Measurements from ENCODE around the gene PBX3. TPM values are rescaled to one million over a fixed set of nuclear protein-coding genes. Genes with fewer than 3 reads are reported as not detected.

PBX3 gene
- polyA plus RNA-seq, 1 donor (not counting 4 experiments of a cell fraction or from before 2014, with no cell fraction given) = 26.3 TPM

DNA sequence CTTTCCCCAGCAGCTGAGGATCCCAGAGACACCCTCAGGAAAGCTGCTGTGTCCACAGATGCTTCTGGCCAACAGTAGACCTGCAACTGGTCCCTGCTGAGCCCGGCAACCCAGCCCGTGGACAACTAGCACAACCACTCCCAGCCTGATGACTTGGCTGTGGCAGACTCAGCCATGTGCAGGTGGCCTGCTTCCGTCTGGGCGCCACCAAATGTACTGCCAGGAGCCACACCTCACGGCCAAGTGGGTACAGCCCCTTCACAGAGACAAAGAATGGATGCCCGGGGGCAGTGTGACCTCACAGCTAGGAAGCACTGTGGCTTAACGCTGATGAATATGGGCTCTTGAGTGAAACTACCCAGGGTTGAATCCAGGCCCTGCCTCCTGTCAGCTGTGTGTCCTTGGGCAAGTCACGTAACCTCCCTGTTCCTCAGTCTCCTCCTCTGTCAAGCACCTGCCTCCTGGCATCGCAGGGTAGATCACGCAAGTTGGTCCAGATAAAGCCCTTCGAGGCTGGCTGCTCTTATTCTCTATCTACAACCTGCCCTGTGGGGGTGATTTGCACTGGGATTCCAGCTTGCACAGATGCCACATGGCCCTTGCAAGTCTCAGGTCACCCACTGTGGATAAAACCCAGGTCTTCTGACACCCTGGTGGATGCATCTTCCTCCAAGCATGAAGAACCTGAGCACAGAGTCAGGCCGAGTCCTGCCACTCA is 225.0 kb downstream of the PBX3 start:
- Histone ChIP-seq H3K4me3 (ENCODE audit: control insufficient read depth in 2 of 3, extremely low read depth in 1 of 3, insufficient read depth in 2 of 3, low read depth in 1 of 3, low read length in 3 of 3) (no peak overlapping the region), H3K79me2 (ENCODE audit: control insufficient read depth, insufficient read depth, low read length) (no peaks in the 10 kb centered on the region), H2AFZ (ENCODE audit: control insufficient read depth, low read length) (no peak overlapping the region), H3K9me3 (ENCODE audit: control insufficient read depth, low read depth, low read length) (no peaks in the 10 kb centered on the region), H3K4me1 (ENCODE audit: control insufficient read depth, extremely low read depth, insufficient read depth, low read length) (peaks cover 28% of the 10 kb centered on the region), H4K20me1 (ENCODE audit: control insufficient read depth, extremely low read depth, insufficient read depth, low read length) (no peaks in the 10 kb centered on the region), H3K27ac (ENCODE audit: control insufficient read depth, insufficient read depth, low read length) (no peak overlapping the region), H3K9me1 (ENCODE audit: control insufficient read depth, extremely low read depth, insufficient read depth, low read length) (peaks cover 2% of the 10 kb centered on the region), H3K9ac (ENCODE audit: control insufficient read depth, extremely low read depth, insufficient read depth, low read length) (no peak overlapping the region), H3K4me2 (ENCODE audit: control insufficient read depth, extremely low read depth, insufficient read depth, low read depth, low read length) (peak overlapping the region; percentile 12), H3K36me3 (ENCODE audit: control insufficient read depth in 2 of 2, extremely low read depth in 1 of 2, insufficient read depth in 2 of 2, low read length in 2 of 2) (no peaks in the 10 kb centered on the region), H3K27me3 (ENCODE audit: control insufficient read depth, extremely low read depth, insufficient read depth, low read length) (no peaks in the 10 kb centered on the region)
- FAIRE-seq = peak; percentile 91
- dilution Hi-C loops (cut with MboI; ENCODE audit: extremely low pct_ligation_motif_present, low sequenced_read_pairs) = no loop called here
- no peak for TF ChIP-seq EZH2 (IDR thresholded peaks at IDR 0.05; ENCODE audit: low read length)
- TF ChIP-seq, protein P1, sequence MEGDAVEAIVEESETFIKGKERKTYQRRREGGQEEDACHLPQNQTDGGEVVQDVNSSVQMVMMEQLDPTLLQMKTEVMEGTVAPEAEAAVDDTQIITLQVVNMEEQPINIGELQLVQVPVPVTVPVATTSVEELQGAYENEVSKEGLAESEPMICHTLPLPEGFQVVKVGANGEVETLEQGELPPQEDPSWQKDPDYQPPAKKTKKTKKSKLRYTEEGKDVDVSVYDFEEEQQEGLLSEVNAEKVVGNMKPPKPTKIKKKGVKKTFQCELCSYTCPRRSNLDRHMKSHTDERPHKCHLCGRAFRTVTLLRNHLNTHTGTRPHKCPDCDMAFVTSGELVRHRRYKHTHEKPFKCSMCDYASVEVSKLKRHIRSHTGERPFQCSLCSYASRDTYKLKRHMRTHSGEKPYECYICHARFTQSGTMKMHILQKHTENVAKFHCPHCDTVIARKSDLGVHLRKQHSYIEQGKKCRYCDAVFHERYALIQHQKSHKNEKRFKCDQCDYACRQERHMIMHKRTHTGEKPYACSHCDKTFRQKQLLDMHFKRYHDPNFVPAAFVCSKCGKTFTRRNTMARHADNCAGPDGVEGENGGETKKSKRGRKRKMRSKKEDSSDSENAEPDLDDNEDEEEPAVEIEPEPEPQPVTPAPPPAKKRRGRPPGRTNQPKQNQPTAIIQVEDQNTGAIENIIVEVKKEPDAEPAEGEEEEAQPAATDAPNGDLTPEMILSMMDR (optimal IDR thresholded peaks at IDR 0.05 in 1 of 3, IDR thresholded peaks at IDR 0.05 in 1 of 3, conservative IDR thresholded peaks at IDR 0.05 in 1 of 3; ENCODE audit: extremely low read depth in 1 of 3, insufficient read depth in 2 of 3, low read length in 3 of 3) = no peak
- peak; percentile 92 for DNase-seq (ENCODE audit: low read depth, low spot score)

DNA sequence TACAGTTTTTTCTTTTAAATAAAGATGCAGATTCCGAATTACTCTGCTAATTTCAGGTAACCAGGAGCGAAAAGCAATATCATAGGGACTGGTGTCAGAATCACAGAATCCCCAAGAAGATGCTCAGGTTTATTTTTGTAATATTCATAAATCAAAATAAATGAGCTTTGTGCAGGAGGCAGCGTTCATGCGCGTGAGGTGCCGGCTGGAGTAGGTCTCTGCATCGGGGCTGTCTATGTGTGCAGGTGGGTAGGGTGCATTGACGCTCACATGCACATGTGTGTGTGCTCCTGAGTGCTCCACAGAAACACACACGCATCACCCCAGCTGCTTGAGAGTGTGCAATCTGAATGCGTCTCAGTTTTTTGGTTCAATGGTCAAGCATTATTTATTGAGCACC is 226.4 kb downstream of the PBX3 start:
- Histone ChIP-seq H3K36me3 (ENCODE audit: control insufficient read depth in 2 of 2, extremely low read depth in 1 of 2, insufficient read depth in 2 of 2, low read length in 2 of 2) (no peaks in the 10 kb centered on the region), H3K27me3 (ENCODE audit: control insufficient read depth, extremely low read depth, insufficient read depth, low read length) (no peaks in the 10 kb centered on the region), H3K9ac (ENCODE audit: control insufficient read depth, extremely low read depth, insufficient read depth, low read length) (no peak overlapping the region), H3K4me1 (ENCODE audit: control insufficient read depth, extremely low read depth, insufficient read depth, low read length) (peaks cover 21% of the 10 kb centered on the region), H3K4me3 (ENCODE audit: control insufficient read depth in 2 of 3, extremely low read depth in 1 of 3, insufficient read depth in 2 of 3, low read depth in 1 of 3, low read length in 3 of 3) (no peak overlapping the region), H4K20me1 (ENCODE audit: control insufficient read depth, extremely low read depth, insufficient read depth, low read length) (no peaks in the 10 kb centered on the region), H2AFZ (ENCODE audit: control insufficient read depth, low read length) (no peak overlapping the region), H3K9me3 (ENCODE audit: control insufficient read depth, low read depth, low read length) (no peaks in the 10 kb centered on the region), H3K27ac (ENCODE audit: control insufficient read depth, insufficient read depth, low read length) (no peak overlapping the region), H3K4me2 (ENCODE audit: control insufficient read depth, extremely low read depth, insufficient read depth, low read depth, low read length) (no peak overlapping the region), H3K9me1 (ENCODE audit: control insufficient read depth, extremely low read depth, insufficient read depth, low read length) (no peaks in the 10 kb centered on the region), H3K79me2 (ENCODE audit: control insufficient read depth, insufficient read depth, low read length) (no peaks in the 10 kb centered on the region)
- TF ChIP-seq EZH2 (IDR thresholded peaks at IDR 0.05; ENCODE audit: low read length) = no peak
- TF ChIP-seq, protein P1 (optimal IDR thresholded peaks at IDR 0.05 in 1 of 3, IDR thresholded peaks at IDR 0.05 in 1 of 3, conservative IDR thresholded peaks at IDR 0.05 in 1 of 3; ENCODE audit: extremely low read depth in 1 of 3, insufficient read depth in 2 of 3, low read length in 3 of 3) = no peak
- DNase-seq (ENCODE audit: low read depth, low spot score) = no peak
- FAIRE-seq = no peak
- dilution Hi-C loops (cut with MboI; ENCODE audit: extremely low pct_ligation_motif_present, low sequenced_read_pairs) = no loop called here
